Cortex of kidney (tissue), 1 donor: ENCODE data around the gene PTPMT1.

ENCODE experiments used
- DNase-seq: peaks from one replicate; lab custom pipeline; 2025; lab: John Stamatoyannopoulos, UW

Gene PTPMT1

DNA sequence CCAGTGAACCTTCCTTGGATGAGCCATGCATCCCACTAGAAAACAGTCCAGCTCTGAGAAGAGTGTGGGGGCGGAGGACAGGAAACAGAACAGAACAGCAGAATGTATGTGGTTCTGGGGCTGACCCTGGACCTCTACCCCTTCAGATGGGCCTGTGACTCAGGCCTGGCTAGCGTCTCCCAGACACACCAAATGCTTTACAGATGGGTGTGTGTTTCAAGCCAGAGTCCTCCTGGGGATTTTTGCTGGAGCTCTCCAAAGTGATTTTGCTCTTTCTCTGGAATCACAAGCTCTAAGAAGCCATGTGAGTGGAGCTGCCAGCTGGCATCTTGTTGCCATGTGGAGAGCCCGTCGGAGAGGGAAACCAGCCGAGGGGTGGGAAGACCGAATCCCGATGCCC lies 42.0 kb downstream of the PTPMT1 start:
- no peak for DNase-seq

DNA sequence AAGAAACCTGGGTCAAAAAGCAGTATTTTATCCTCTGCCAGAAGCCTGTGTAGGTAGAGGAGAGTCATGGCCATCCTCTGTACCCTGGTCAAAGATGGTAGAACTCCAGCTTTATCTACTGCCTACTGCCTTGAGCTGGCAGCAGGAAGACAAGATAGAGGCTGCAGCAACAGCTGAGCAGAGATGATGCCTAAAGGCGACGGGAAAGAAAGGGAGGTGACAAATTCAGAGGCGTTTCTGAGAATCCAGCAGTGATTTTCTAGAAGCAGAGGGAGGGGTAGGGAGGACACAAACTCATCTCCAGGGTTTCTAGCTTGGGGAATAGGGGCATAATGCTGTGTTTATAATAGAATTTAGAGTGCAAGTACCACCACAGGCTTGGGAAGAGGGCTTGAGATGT lies 44.3 kb downstream of the PTPMT1 start:
- no peak for DNase-seq

DNA sequence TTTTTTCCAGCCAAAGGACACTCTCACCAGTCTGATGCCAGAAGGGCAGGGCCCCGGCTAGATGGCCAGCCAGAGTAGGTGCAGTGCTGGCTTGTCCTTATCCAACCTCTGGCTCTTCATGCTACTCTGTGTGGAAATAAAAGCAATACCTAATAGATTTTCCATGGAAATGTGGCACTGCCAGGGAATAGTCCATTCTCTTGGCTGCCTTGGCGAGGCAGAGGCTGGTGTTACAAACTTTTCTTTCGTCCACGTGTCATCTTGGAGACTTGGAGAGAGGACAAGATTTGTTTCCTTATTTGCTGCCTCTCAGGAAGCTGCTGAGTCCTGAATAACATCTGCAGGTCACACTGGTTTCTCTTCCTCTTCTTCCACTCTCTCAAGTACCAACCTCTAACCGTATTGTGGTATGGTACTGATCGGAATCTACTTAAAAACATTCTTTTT lies 46.0 kb downstream of the PTPMT1 start:
- DNase-seq: no peak

DNA sequence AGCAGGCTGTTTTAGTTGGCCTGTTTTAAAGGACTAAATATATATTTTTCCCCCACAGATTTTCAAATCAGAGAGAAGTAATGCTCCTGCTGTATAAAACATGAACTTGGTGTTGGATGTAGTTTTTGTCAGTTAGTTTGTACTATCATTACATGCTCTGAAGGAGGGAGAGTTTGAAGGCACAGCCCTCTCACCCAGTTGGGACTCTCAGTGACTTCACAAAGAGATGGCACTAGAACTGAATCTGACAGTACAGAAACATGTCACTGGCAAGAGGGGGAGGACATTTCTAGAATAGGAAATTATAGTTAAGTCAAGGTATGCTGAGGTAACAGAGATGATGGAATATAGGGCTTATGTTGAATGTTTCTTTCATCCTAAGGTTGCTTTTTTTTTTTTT lies 49.9 kb downstream of the PTPMT1 start:
- DNase-seq: no peak

DNA sequence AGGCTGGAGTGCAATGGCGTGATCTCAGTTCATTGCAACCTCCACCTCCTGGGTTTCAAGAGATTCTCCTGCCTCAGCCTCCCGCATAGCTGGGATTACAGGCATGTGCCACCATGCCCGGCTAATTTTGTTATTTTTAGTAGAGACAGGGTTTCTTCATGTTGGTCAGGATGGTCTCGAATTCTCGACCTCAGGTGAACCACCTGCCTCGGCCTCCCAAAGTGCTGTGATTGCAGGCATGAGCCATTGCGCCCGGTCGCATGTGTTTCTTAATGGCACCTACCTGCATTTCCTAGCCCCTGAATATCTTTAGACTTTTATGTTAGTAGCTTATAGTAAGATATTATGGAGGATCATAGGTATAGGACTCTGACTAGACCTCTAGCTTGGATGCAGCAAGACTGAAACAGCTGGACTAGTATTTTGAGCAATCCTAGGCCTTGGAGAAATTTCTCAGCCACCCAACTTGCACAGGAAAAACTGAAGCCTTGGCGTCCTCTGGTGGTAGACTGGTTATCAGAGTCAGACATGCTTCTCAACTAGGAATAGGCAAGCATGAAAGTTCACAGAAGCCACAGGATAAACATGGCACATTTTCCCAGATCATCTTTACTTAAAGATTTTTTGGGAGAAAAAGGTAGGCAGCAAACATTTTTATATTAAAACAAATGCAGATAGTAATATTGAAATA lies 51.5 kb downstream of the PTPMT1 start:
- DNase-seq: no peak

DNA sequence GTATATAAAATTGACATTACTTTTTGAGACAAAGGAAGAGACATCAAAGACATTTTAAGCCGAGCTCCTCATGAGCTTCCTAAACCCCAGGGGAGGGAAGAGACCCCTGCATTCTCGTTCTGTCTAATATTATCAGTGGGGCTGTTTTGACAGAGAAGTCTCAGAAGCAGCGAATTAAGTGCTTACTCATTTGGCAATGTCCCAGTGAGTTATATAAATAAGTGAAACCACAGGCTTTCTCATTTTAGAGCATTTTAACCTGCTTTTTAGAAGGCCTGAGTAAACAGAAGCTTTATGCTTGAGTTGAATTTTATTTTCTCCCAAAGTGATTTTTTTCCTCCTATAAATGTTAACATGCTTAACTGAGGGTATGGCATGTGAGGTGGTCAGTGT lies 52.0 kb downstream of the PTPMT1 start:
- DNase-seq: no peak

DNA sequence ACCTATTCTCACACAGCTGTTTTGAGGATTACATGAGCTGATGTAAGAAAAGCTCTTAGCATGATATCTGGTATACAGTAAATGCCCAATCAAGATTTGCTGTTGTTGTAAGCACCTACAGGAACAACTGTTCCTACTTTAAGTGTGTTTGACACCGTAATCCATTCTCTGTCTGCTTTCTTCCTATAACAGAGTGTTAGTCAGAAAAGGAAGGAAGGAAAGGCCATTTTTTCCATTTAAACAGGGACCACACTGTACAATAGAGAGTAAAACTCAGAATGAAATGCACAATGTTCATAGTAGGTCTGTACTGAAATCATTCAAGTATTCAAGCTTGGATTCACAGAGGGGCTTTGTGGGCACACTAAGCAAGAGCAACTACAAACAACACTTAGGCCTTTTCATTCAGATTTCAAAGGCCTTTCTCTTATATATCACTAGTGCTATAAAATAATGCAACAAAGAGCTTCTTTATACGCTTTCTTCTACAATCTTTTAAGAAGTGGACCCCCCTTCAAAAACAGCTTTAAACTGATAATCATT lies 55.5 kb downstream of the PTPMT1 start:
- DNase-seq: no peak
